Measurements from ENCODE around the gene CPNE5.

GRCh38 chr6:36841756-36842155 is 2.5 kb upstream of the CPNE5 start:
- TF ChIP-seq, protein P1, sequence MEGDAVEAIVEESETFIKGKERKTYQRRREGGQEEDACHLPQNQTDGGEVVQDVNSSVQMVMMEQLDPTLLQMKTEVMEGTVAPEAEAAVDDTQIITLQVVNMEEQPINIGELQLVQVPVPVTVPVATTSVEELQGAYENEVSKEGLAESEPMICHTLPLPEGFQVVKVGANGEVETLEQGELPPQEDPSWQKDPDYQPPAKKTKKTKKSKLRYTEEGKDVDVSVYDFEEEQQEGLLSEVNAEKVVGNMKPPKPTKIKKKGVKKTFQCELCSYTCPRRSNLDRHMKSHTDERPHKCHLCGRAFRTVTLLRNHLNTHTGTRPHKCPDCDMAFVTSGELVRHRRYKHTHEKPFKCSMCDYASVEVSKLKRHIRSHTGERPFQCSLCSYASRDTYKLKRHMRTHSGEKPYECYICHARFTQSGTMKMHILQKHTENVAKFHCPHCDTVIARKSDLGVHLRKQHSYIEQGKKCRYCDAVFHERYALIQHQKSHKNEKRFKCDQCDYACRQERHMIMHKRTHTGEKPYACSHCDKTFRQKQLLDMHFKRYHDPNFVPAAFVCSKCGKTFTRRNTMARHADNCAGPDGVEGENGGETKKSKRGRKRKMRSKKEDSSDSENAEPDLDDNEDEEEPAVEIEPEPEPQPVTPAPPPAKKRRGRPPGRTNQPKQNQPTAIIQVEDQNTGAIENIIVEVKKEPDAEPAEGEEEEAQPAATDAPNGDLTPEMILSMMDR (IDR thresholded peaks at IDR 0.05) = no peak
- TF ChIP-seq EZH2 (IDR thresholded peaks at IDR 0.05) (no peak), EZH2phosphoT487 (IDR thresholded peaks at IDR 0.05) (no peak)
